Mesothelial cell of epicardium (in vitro differentiated cells): ENCODE data around the gene MATN4. TPM values are rescaled to one million over a fixed set of nuclear protein-coding genes. Genes with fewer than 3 reads are reported as not detected.

Experiments used
- DNase-seq, 2 experiments: peaks; one replicate each; pipeline ENCODE4 v3.0.0; 2021; ENCODE audit warnings: low spot score in 2 of 2; ENCODE audit not compliant: unreplicated experiment in 2 of 2
- H3K27ac Mint-ChIP-seq: 2 replicates; pipeline ENCODE4 v1.8.0; 2021; ENCODE audit warnings: mixed read lengths
- H3K27me3 Mint-ChIP-seq: 2 replicates; pipeline ENCODE4 v1.8.0; 2021; ENCODE audit warnings: low read depth, mixed read lengths
- H3K36me3 Mint-ChIP-seq: 2 replicates; pipeline ENCODE4 v1.8.0; 2021; ENCODE audit warnings: mixed read lengths
- H3K4me1 Mint-ChIP-seq: 2 replicates; pipeline ENCODE4 v1.8.0; 2021; ENCODE audit warnings: mixed read lengths
- H3K4me3 Mint-ChIP-seq: 2 replicates; pipeline ENCODE4 v1.8.0; 2021; ENCODE audit warnings: mild to moderate bottlenecking, moderate library complexity, mixed read lengths
- H3K9me3 Mint-ChIP-seq: 2 replicates; pipeline ENCODE4 v1.8.0; 2021; ENCODE audit warnings: mixed read lengths
- CTCF ChIP-seq: fragments of 200-600 bp; sonication (generic); IDR thresholded peaks from one replicate; pipeline ENCODE4 v1.5.0; 2021; ENCODE audit warnings: antibody characterized with exemption; ENCODE audit not compliant: unreplicated experiment
- total RNA-seq: library from RNA; stranded (reverse); gene quantifications from 3 replicates; pipeline ENCODE4 v1.2.1, GENCODE V29; 2021

The MATN4 gene
- total RNA-seq, 1 donor from 2014 or later = not detected

GRCh38 chr20:45303586-45304463 lies 4.3 kb downstream of the MATN4 start:
- Mint-ChIP-seq H3K4me1 (peaks cover 1% of the 10 kb centered on the region), H3K4me3 (no peak overlapping the region), H3K27me3 (peaks cover 19% of the 10 kb centered on the region), H3K36me3 (no peaks in the 10 kb centered on the region), H3K27ac (no peak overlapping the region), H3K9me3 (no peaks in the 10 kb centered on the region)
- no peak for TF ChIP-seq CTCF
- DNase-seq = no peak

- no peaks in the 10 kb centered on the region for H3K36me3 Mint-ChIP-seq
- peaks cover 14% of the 10 kb centered on the region for H3K27me3 Mint-ChIP-seq
- H3K4me1 Mint-ChIP-seq = peaks cover 1% of the 10 kb centered on the region
- DNase-seq = no peak
- H3K9me3 Mint-ChIP-seq = no peaks in the 10 kb centered on the region
- H3K4me3 Mint-ChIP-seq = no peak overlapping the region
- TF ChIP-seq CTCF = no peak
- no peak overlapping the region for H3K27ac Mint-ChIP-seq
Measured at GRCh38 chr20:45301824-45302271, 6.3 kb downstream of the MATN4 start.

GRCh38 chr20:45300961-45301360 lies 7.1 kb downstream of the MATN4 start:
- TF ChIP-seq CTCF = no peak
- peaks cover 1% of the 10 kb centered on the region for H3K4me1 Mint-ChIP-seq
- H3K27me3 Mint-ChIP-seq = peaks cover 14% of the 10 kb centered on the region
- H3K9me3 Mint-ChIP-seq = no peaks in the 10 kb centered on the region
- no peak overlapping the region for H3K27ac Mint-ChIP-seq
- H3K36me3 Mint-ChIP-seq = no peaks in the 10 kb centered on the region
- H3K4me3 Mint-ChIP-seq = no peak overlapping the region
- DNase-seq = no peak

GRCh38 chr20:45299786-45300185 lies 8.3 kb downstream of the MATN4 start:
- no peaks in the 10 kb centered on the region for H3K9me3 Mint-ChIP-seq
- H3K4me1 Mint-ChIP-seq = peaks cover 1% of the 10 kb centered on the region
- H3K27ac Mint-ChIP-seq = no peak overlapping the region
- H3K4me3 Mint-ChIP-seq = no peak overlapping the region
- no peaks in the 10 kb centered on the region for H3K36me3 Mint-ChIP-seq
- no peak for TF ChIP-seq CTCF
- H3K27me3 Mint-ChIP-seq = peaks cover 7% of the 10 kb centered on the region
- DNase-seq = no peak

GRCh38 chr20:45297786-45298497 lies 10.2 kb downstream of the MATN4 start:
- Mint-ChIP-seq H3K9me3 (no peaks in the 10 kb centered on the region), H3K36me3 (no peaks in the 10 kb centered on the region), H3K27me3 (peaks cover 16% of the 10 kb centered on the region), H3K27ac (no peak overlapping the region), H3K4me3 (no peak overlapping the region), H3K4me1 (peaks cover 1% of the 10 kb centered on the region)
- no peak for DNase-seq
- no peak for TF ChIP-seq CTCF
